GM12878 (cell line): ENCODE measurements around the gene WDR75. TPM values are rescaled to one million over a fixed set of nuclear protein-coding genes. Genes with fewer than 3 reads are reported as not detected.

Experiments used
- ATAC-seq: fragments of 200-7000 bp; cut with Tn5 transposase; 3 replicates; pipeline ENCODE4 v1.9.1; 2020; ENCODE audit warnings: mild to moderate bottlenecking, moderate library complexity
- BruUV-seq: library from RNA; stranded (reverse); fragments of 400-500 nt; replicated peaks from 2 replicates; lab custom pipeline; 2021; lab: Mats Ljungman, UMichigan
- CTCF ChIA-PET: fragments of 300-600 bp; sonication (Branson Sonifier 250); formaldehyde crosslinking; extraction: SDS; loops from one replicate; lab custom pipeline; 2021; ENCODE audit warnings: inconsistent platforms; lab: Yijun Ruan, JAX
- POLR2A ChIA-PET: fragments of 350-600 bp; formaldehyde crosslinking; extraction: SDS; loops from one replicate; lab custom pipeline; 2021; ENCODE audit warnings: inconsistent platforms; lab: Charles Lee
- RAD21 ChIA-PET: fragments of 300-600 bp; sonication (Branson Sonifier 250); formaldehyde crosslinking; loops from one replicate; lab custom pipeline; 2023; ENCODE audit warnings: antibody characterized with exemption; ENCODE audit not compliant: unreplicated experiment; lab: Charles Lee
- SMC1A ChIA-PET: fragments of 300-600 bp; sonication (Branson Sonifier 250); formaldehyde crosslinking; loops from one replicate; lab custom pipeline; 2023; ENCODE audit not compliant: unreplicated experiment, uncharacterized antibody; lab: Charles Lee
- DNase-seq: peaks from one replicate; pipeline ENCODE4 v3.0.0-alpha.2; 2011; ENCODE audit warnings: low read depth, low spot score
- FAIRE-seq: peaks from 3 replicates; lab custom pipeline; 2011; peaks lifted over from hg19 to GRCh38; lab: Jason Lieb, UNC
- H2AFZ ChIP-seq: 2 replicates; pipeline ENCODE4 v1.6.0; 2011; ENCODE audit warnings: low read depth, low read length, control low read depth; ENCODE audit not compliant: control insufficient read depth
- H3K27ac ChIP-seq: 2 replicates; pipeline ENCODE4 v1.5.1; 2011; ENCODE audit warnings: control low read depth; ENCODE audit not compliant: control insufficient read depth, insufficient read depth
- H3K27me3 ChIP-seq, 2 experiments: replicated peaks in 1 of 2; 2 replicates each; pipeline versions ENCODE4 v1.6.0 to v1.6.1; 2011; ENCODE audit warnings: low read length in 1 of 2; ENCODE audit not compliant: control insufficient read depth in 2 of 2, insufficient read depth in 2 of 2
- H3K36me3 ChIP-seq, 2 experiments: 2 replicates each; pipeline ENCODE4 v1.5.1; 2011; ENCODE audit warnings: low read length in 1 of 2; ENCODE audit not compliant: control insufficient read depth in 2 of 2, insufficient read depth in 2 of 2
- H3K4me1 ChIP-seq: 2 replicates; pipeline ENCODE4 v1.6.1; 2011; ENCODE audit warnings: mild to moderate bottlenecking, low read length, moderate library complexity, mixed read lengths; ENCODE audit not compliant: control insufficient read depth, insufficient read depth
- H3K4me2 ChIP-seq: 2 replicates; pipeline ENCODE4 v1.6.0; 2011; ENCODE audit warnings: control low read depth; ENCODE audit not compliant: control insufficient read depth, insufficient read depth
- H3K4me3 ChIP-seq: fragments of 200-600 bp; sonication (generic); 2 replicates; pipeline ENCODE4 v1.5.1; 2016
- H3K79me2 ChIP-seq: 2 replicates; pipeline ENCODE4 v1.6.0; 2011; ENCODE audit warnings: low read length; ENCODE audit not compliant: control insufficient read depth, insufficient read depth
- H3K9ac ChIP-seq: 2 replicates; pipeline ENCODE4 v1.8.0; 2011; ENCODE audit warnings: low read length, control low read depth, mixed read lengths; ENCODE audit not compliant: control insufficient read depth, insufficient read depth
- H3K9me3 ChIP-seq: replicated peaks from 3 replicates; pipeline ENCODE4 v1.5.1; 2011; ENCODE audit warnings: mild to moderate bottlenecking, low read length; ENCODE audit not compliant: control insufficient read depth, insufficient read depth
- H4K20me1 ChIP-seq: 2 replicates; pipeline ENCODE4 v1.6.0; 2011; ENCODE audit not compliant: control insufficient read depth, insufficient read depth
- DPF2 ChIP-seq: fragments of 450-650 bp; IDR thresholded peaks from 2 replicates; pipeline ENCODE4 v1.6.1; 2017; ENCODE audit warnings: mild to moderate bottlenecking
- EZH2 ChIP-seq: IDR thresholded peaks from 2 replicates; pipeline ENCODE4 v1.6.1; 2012; ENCODE audit warnings: low read depth, mild to moderate bottlenecking, control low read depth, inconsistent platforms, low read length, borderline replicate concordance; ENCODE audit not compliant: control insufficient read depth
- GABPA ChIP-seq: IDR thresholded peaks from 2 replicates; pipeline ENCODE4 v1.6.1; 2014; ENCODE audit warnings: antibody characterized with exemption, low read depth, mild to moderate bottlenecking, inconsistent platforms
- KAT2A ChIP-seq: conservative IDR thresholded peaks from 2 replicates; pipeline ENCODE4 v1.6.1; 2011; ENCODE audit warnings: low read depth, low read length; ENCODE audit not compliant: control insufficient read depth
- MEF2A ChIP-seq: IDR thresholded peaks from 2 replicates; pipeline ENCODE4 v1.6.1; 2011; ENCODE audit warnings: low read depth, mild to moderate bottlenecking, low read length, moderate library complexity; ENCODE audit not compliant: insufficient read depth
- PAX5 ChIP-seq: IDR thresholded peaks from 2 replicates; pipeline ENCODE4 v1.6.1; 2011; ENCODE audit warnings: low read depth, low read length, borderline replicate concordance
- SPI1 ChIP-seq: IDR thresholded peaks from 2 replicates; pipeline ENCODE4 v1.6.1; 2011; ENCODE audit warnings: low read depth, mild to moderate bottlenecking, low read length, moderate library complexity, borderline replicate concordance; ENCODE audit not compliant: insufficient read depth
- TCF12 ChIP-seq: IDR thresholded peaks from 2 replicates; pipeline ENCODE4 v1.6.1; 2011; ENCODE audit warnings: low read depth, mild to moderate bottlenecking, low read length
- ZNF217 ChIP-seq: fragments of 450-650 bp; IDR thresholded peaks from 2 replicates; pipeline ENCODE4 v1.6.1; 2017; ENCODE audit warnings: antibody characterized with exemption, mild to moderate bottlenecking
- WGBS: methylation state at CpG from one replicate; pipeline ENCODE4 v1.1.6; 2016; ENCODE audit warnings: low lambda C conversion rate; ENCODE audit not compliant: insufficient replicate concordance, insufficient coverage; ENCODE audit errors: missing lambda C conversion rate; 5-methylcytosine and 5-hydroxymethylcytosine counted together
- in situ Hi-C: fragments of 300-500 bp; cut with MboI; formaldehyde crosslinking; loops from 9 replicates; pipeline ENCODE4 v1.14.3; 2018; ENCODE audit warnings: mixed read lengths
- intact Hi-C: fragments of 100-400 bp; cut with micrococcal nuclease; formaldehyde crosslinking; loops from one replicate; pipeline ENCODE4 v1.14.2; 2022; ENCODE audit not compliant: unreplicated experiment
- polyA plus RNA-seq, 11 experiments: library from polyadenylated mRNA; depleted of rRNA in 4 of 11; unstranded in 6 of 11; stranded (reverse) in 5 of 11; fragments of >200 nt; fragmentation: Nextera tagmentation in 4 of 11; fragmentation: Illumina TruSeq in 1 of 11; extraction: Ambion mirVana in 4 of 11; extraction: Trizol in 1 of 11; gene quantifications; 1 replicate in 1 of 11; 2 replicates in 10 of 11; pipeline versions ENCODE4 v1.2.1 to v1.2.3, GENCODE V29; 2011 to 2016; ENCODE audit warnings: inconsistent platforms in 2 of 11, missing spikeins in 2 of 11, low read depth in 1 of 11
- total RNA-seq, 4 experiments: library from RNA; depleted of rRNA in 3 of 4; stranded (reverse); fragments of >200 nt in 3 of 4; fragmentation: Illumina TruSeq in 1 of 4; extraction: Trizol in 1 of 4; gene quantifications; 2 replicates each; pipeline versions ENCODE4 v1.2.1 to v1.2.3, GENCODE V29; 2013 to 2021
- TF ChIP-seq, protein P1 (sequence below): fragments of 450-650 bp; IDR thresholded peaks from 2 replicates; pipeline ENCODE4 v1.6.1; 2017; ENCODE audit warnings: mild to moderate bottlenecking, low read depth, inconsistent platforms; ENCODE audit not compliant: poor library complexity, severe bottlenecking
- TF ChIP-seq, protein P2 (sequence below): IDR thresholded peaks from 2 replicates; pipeline ENCODE4 v1.6.1; 2011; ENCODE audit warnings: low read depth, mild to moderate bottlenecking, low read length, moderate library complexity, borderline replicate concordance; ENCODE audit errors: extremely low read depth
- TF ChIP-seq, protein P3 (sequence below): fragments of 450-650 bp; formaldehyde crosslinking; IDR thresholded peaks from 2 replicates; pipeline ENCODE4 v1.4.0; 2020; ENCODE audit warnings: mild to moderate bottlenecking, moderate library complexity
- TF ChIP-seq, protein P4 (sequence below): IDR thresholded peaks from 2 replicates; pipeline ENCODE4 v1.6.1; 2012; ENCODE audit warnings: low read depth, low read length, improper control_type of control experiment

Gene WDR75
- total and polyA plus RNA-seq, 10 of the 15 experiments (the other 5 are each of a cell fraction or from before 2014, with no cell fraction given), result 53.1 to 98.5 (median 71.5) TPM

DNA sequence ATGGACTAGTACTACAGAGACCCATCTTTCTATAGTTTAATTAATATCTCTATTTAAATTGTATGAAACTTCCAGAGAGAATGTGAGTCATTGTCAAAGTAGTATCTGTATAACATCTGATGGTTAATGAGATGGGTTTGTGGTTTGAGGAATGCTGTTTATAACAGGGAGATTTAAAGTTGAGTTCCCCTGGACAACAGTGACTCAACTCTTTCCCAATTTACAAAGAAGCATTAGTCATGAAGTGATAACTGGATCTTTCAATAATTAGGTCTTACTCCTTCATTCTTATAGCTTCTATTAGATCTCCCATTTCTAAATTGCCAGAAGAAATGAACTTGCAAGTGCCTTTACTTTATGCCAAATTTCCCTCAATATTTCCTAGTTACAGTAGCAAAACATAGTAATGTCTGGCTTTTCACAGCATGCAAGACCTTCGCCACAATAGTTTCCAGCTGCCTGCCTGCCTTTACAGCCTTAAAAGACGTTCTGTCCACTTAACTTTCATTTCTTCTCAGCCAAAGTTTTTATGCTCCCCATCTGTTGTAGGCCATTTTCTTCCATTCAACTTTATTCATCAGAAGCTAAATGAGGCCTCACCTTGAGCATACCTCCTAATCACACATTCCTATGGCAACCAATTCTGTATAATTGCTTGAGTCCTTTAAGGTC, 47.7 kb upstream of the WDR75 start:
- RAD21 ChIA-PET, result no interaction called here
- H3K4me3 ChIP-seq, result no peak overlapping the region
- no peaks in the 10 kb centered on the region for H3K79me2 ChIP-seq
- FAIRE-seq, result no peak
- no TSS peak for BruUV-seq
- H3K27ac ChIP-seq, result no peak overlapping the region
- POLR2A ChIA-PET, result no interaction called here
- no peaks in the 10 kb centered on the region for H3K4me1 ChIP-seq
- CTCF ChIA-PET, result no interaction called here
- no peak for DNase-seq
- no peaks in the 10 kb centered on the region for H3K36me3 ChIP-seq
- SMC1A ChIA-PET, result interaction anchor here (1.2 to 1.3 kb wide), 2 partner anchors 11 to 13 kb away, joined by 3 to 4 read pairs; no protein-coding TSS in a partner anchor
- H4K20me1 ChIP-seq, result no peaks in the 10 kb centered on the region
- H2AFZ ChIP-seq, result no peak overlapping the region
- H3K4me2 ChIP-seq, result no peak overlapping the region
- no peaks in the 10 kb centered on the region for H3K9me3 ChIP-seq
- intact Hi-C loops, result no loop called here
- WGBS, result 31% methylated on average over 2 of the region's 2 CpGs
- H3K27me3 ChIP-seq, result no peaks in the 10 kb centered on the region
- H3K9ac ChIP-seq, result no peak overlapping the region
- no peak for ATAC-seq
- in situ Hi-C loops, result no loop called here
- TF ChIP-seq EZH2, result no peak
- no peak for TF ChIP-seq PAX5
- no peak for TF ChIP-seq TCF12
- TF ChIP-seq KAT2A, result no peak
- TF ChIP-seq, protein P1, sequence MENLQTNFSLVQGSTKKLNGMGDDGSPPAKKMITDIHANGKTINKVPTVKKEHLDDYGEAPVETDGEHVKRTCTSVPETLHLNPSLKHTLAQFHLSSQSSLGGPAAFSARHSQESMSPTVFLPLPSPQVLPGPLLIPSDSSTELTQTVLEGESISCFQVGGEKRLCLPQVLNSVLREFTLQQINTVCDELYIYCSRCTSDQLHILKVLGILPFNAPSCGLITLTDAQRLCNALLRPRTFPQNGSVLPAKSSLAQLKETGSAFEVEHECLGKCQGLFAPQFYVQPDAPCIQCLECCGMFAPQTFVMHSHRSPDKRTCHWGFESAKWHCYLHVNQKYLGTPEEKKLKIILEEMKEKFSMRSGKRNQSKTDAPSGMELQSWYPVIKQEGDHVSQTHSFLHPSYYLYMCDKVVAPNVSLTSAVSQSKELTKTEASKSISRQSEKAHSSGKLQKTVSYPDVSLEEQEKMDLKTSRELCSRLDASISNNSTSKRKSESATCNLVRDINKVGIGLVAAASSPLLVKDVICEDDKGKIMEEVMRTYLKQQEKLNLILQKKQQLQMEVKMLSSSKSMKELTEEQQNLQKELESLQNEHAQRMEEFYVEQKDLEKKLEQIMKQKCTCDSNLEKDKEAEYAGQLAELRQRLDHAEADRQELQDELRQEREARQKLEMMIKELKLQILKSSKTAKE, result no peak
- no peak for TF ChIP-seq SPI1
- TF ChIP-seq DPF2, result no peak
- TF ChIP-seq, protein P2, sequence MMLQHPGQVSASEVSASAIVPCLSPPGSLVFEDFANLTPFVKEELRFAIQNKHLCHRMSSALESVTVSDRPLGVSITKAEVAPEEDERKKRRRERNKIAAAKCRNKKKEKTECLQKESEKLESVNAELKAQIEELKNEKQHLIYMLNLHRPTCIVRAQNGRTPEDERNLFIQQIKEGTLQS, result no peak
- TF ChIP-seq ZNF217, result no peak
- TF ChIP-seq GABPA, result no peak
- TF ChIP-seq, protein P3, sequence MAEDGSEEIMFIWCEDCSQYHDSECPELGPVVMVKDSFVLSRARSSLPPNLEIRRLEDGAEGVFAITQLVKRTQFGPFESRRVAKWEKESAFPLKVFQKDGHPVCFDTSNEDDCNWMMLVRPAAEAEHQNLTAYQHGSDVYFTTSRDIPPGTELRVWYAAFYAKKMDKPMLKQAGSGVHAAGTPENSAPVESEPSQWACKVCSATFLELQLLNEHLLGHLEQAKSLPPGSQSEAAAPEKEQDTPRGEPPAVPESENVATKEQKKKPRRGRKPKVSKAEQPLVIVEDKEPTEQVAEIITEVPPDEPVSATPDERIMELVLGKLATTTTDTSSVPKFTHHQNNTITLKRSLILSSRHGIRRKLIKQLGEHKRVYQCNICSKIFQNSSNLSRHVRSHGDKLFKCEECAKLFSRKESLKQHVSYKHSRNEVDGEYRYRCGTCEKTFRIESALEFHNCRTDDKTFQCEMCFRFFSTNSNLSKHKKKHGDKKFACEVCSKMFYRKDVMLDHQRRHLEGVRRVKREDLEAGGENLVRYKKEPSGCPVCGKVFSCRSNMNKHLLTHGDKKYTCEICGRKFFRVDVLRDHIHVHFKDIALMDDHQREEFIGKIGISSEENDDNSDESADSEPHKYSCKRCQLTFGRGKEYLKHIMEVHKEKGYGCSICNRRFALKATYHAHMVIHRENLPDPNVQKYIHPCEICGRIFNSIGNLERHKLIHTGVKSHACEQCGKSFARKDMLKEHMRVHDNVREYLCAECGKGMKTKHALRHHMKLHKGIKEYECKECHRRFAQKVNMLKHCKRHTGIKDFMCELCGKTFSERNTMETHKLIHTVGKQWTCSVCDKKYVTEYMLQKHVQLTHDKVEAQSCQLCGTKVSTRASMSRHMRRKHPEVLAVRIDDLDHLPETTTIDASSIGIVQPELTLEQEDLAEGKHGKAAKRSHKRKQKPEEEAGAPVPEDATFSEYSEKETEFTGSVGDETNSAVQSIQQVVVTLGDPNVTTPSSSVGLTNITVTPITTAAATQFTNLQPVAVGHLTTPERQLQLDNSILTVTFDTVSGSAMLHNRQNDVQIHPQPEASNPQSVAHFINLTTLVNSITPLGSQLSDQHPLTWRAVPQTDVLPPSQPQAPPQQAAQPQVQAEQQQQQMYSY (CRISPR knock-in tag), result no peak
- TF ChIP-seq, protein P4, sequence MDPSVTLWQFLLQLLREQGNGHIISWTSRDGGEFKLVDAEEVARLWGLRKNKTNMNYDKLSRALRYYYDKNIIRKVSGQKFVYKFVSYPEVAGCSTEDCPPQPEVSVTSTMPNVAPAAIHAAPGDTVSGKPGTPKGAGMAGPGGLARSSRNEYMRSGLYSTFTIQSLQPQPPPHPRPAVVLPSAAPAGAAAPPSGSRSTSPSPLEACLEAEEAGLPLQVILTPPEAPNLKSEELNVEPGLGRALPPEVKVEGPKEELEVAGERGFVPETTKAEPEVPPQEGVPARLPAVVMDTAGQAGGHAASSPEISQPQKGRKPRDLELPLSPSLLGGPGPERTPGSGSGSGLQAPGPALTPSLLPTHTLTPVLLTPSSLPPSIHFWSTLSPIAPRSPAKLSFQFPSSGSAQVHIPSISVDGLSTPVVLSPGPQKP, result no peak
- TF ChIP-seq MEF2A, result no peak
